Small intestine (tissue), 7 donors: ENCODE results near the gene PRELP. TPM values are rescaled to one million over a fixed set of nuclear protein-coding genes. Genes with fewer than 3 reads are reported as not detected.

Experiments used
- DNase-seq, 2 donors: peaks; one replicate each; pipeline versions ENCODE4 v3.0.0 to v3.0.0-alpha.2; 2013
- FAIRE-seq: peaks from 2 replicates; lab custom pipeline; 2012; peaks lifted over from hg19 to GRCh38; lab: Jason Lieb, UNC
- H3K27ac ChIP-seq, 3 donors: one replicate each; pipeline ENCODE4 v1.5.1; 2013; ENCODE audit warnings: low read length in 2 of 3, mild to moderate bottlenecking in 2 of 3, control low read depth in 1 of 3, inconsistent platforms in 1 of 3, low read depth in 1 of 3, moderate library complexity in 1 of 3
- H3K27me3 ChIP-seq, 3 donors: one replicate each; pipeline ENCODE4 v1.6.1; 2013; ENCODE audit warnings: low read length in 3 of 3, inconsistent platforms in 1 of 3; ENCODE audit not compliant: control insufficient read depth in 3 of 3, insufficient read depth in 3 of 3
- H3K36me3 ChIP-seq, 3 donors: one replicate each; pipeline ENCODE4 v1.6.1; 2013; ENCODE audit warnings: low read length in 3 of 3, inconsistent platforms in 1 of 3, low read depth in 1 of 3, mild to moderate bottlenecking in 1 of 3, moderate library complexity in 1 of 3; ENCODE audit not compliant: control insufficient read depth in 3 of 3, insufficient read depth in 2 of 3
- H3K4me1 ChIP-seq, 3 donors: one replicate each; pipeline ENCODE4 v1.6.1; 2013; ENCODE audit warnings: low read length in 2 of 3, inconsistent platforms in 1 of 3, low read depth in 1 of 3, mild to moderate bottlenecking in 1 of 3, moderate library complexity in 1 of 3; ENCODE audit not compliant: control insufficient read depth in 3 of 3, insufficient read depth in 2 of 3
- H3K4me3 ChIP-seq, 3 donors: one replicate each; pipeline ENCODE4 v1.5.1; 2013; ENCODE audit warnings: low read length in 3 of 3, control low read depth in 1 of 3, inconsistent platforms in 1 of 3, low read depth in 1 of 3, mild to moderate bottlenecking in 1 of 3, moderate library complexity in 1 of 3
- H3K9me3 ChIP-seq, 2 donors: one replicate each; pipeline ENCODE4 v1.6.1; 2013; ENCODE audit warnings: low read depth in 1 of 2, low read length in 1 of 2; ENCODE audit not compliant: control insufficient read depth in 2 of 2, insufficient read depth in 1 of 2
- WGBS, 3 donors: extraction: QIAGEN DNeasy Blood & Tissue Kit; methylation state at CpG; one replicate each; pipeline ENCODE4 v1.1.7; 2013; 5-methylcytosine and 5-hydroxymethylcytosine counted together
- polyA plus RNA-seq, 4 donors: library from polyadenylated mRNA; stranded (reverse) in 3 of 4; unstranded in 1 of 4; fragments of 200-250 nt in 3 of 4; fragments of 120-200 nt in 1 of 4; gene quantifications; one replicate each; pipeline versions ENCODE4 v1.2.1 to v1.2.3, GENCODE V29; 2013
- donor health status: healthy with polysubstance abuse.
- donor health status: control.
- donor health status: control.
- donor health status: Bipolar disorder and iron deficiency.
- donor health status: healthy.

The PRELP gene
- polyA plus RNA-seq, 4 donors, result 0.22 to 27.0 (median 0.46) TPM

DNA sequence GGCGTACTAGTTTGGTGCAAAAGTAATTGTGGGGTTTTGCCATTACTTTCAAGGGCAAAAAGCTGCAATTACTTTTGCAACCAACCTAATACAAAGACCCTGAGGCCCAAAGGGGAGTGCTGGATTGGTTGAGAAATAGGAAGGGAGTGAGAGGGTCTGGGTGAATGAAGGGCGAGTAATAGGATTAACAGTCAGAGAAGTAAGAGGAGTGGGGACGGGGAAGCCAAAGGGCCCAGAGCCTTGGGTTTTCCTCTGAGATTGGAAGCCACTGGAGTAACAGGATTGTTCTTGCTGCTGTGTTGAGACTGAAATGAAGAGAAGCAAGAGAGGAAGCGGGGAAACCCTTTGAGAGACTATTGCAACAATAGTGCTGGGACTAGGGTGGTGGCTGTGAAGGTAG lies 19.0 kb upstream of the PRELP start:
- FAIRE-seq (no peak), DNase-seq (no peak)
- no peak overlapping the region for H3K27ac ChIP-seq
- no peaks in the 10 kb centered on the region for H3K4me1 ChIP-seq
- no peaks in the 10 kb centered on the region for H3K9me3 ChIP-seq
- no peaks in the 10 kb centered on the region for H3K36me3 ChIP-seq
- no peaks in the 10 kb centered on the region for H3K27me3 ChIP-seq
- 86 to 96% (median 92%) methylated on average over 4 of the region's 4 CpGs for WGBS, 3 donors
- H3K4me3 ChIP-seq, result no peak overlapping the region

DNA sequence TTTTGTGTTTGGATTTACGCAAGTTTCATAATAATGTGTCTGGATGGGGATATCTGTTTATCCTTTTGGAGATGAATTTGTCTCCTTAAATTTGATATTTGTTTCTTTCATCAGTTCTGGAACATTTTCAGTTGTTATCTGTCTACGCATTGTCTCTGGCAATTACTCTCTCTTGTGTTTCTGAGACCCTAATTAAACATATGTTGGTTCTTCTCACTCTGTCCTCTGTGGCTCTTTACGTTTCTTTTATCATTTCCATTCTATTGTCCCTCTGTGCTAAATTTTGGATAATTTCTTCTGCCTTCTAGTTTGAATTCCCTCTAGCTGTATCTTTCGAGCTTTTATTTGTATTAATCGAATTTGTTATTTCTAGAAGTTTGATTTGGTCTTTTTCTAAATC lies 17.5 kb upstream of the PRELP start:
- Histone ChIP-seq H3K36me3 (no peaks in the 10 kb centered on the region), H3K27ac (no peak overlapping the region), H3K9me3 (no peaks in the 10 kb centered on the region), H3K27me3 (no peaks in the 10 kb centered on the region), H3K4me1 (no peaks in the 10 kb centered on the region), H3K4me3 (no peak overlapping the region)
- WGBS, 3 donors, result 87 to 92% (median 92%) methylated on average over 5 of the region's 5 CpGs
- no peak for FAIRE-seq
- no peak for DNase-seq

DNA sequence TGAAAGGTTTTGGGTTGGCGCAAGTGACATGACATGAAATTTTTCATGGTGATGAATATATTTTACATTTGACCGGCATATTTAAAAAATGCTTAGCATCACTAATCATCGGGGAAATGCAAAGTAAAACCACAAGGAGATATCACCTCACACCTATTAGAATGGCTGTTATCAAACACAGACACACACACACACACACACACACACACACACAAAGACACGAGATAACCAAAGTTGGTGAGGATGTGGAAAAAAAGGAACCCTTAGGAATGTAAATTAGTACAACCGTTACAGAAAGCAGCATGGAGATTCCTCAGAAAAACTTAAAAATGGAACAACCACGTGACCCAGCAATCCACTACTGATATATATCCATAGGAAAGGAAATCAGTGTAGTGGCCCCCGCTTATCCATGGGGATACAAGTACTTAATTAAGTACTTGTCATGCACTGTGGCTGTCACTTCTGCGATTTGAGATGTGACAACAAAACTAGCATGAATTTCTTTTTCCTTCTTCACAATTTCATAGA lies 15.9 kb upstream of the PRELP start:
- FAIRE-seq (no peak), DNase-seq (no peak)
- H3K27ac ChIP-seq, result no peak overlapping the region
- H3K4me1 ChIP-seq, result no peaks in the 10 kb centered on the region
- no peaks in the 10 kb centered on the region for H3K9me3 ChIP-seq
- H3K36me3 ChIP-seq, result no peaks in the 10 kb centered on the region
- no peaks in the 10 kb centered on the region for H3K27me3 ChIP-seq
- H3K4me3 ChIP-seq, result no peak overlapping the region
- 60 to 65% (median 62%) methylated on average over 8 of the region's 8 CpGs for WGBS, 3 donors

DNA sequence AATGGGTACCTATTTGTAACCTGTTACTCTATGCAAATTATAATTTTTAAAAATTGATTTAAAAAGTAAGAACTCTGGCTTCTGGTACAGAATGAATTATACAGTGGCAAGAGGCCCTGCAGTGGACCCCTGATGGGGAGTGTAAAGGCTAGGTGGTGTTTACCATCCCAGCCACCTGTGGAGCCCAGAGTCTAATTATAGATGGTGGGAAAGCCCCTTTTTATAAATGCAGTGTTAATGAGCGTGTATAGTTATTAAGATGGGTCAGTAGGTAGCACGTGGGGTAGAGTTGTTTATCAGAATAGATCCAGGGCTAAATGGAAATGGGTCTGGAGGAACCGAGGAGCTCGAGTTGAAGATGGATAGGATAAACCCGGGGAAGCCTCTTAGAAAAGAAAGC lies 13.9 kb upstream of the PRELP start:
- Histone ChIP-seq H3K4me3 (no peak overlapping the region), H3K4me1 (peaks cover 0 to 12% (median 0%) of the 10 kb centered on the region in 3 donors), H3K27me3 (no peaks in the 10 kb centered on the region), H3K36me3 (no peaks in the 10 kb centered on the region), H3K9me3 (no peaks in the 10 kb centered on the region), H3K27ac (no peak overlapping the region)
- 45 to 63% (median 56%) methylated on average over 5 of the region's 5 CpGs for WGBS, 3 donors
- FAIRE-seq (no peak), DNase-seq (no peak)

DNA sequence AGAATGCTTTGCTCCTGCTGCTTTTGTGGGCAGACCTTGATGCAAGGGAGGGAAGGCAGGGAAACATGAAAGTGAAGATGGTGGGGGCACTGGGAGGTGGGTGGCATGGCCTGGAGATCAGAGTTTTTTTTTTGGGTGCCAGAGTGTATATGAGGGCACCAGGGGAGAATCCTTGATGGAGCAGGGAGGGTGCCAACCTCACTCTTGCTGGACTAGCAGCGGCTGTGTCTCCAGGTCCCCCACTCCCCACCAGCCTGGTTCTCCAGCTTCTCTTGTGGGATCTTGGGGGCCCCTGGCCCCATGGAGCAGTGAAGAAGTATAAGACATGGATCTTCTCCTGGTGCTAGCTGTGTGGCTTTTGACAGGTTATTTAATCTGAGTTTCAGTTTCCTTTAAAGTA lies 13.5 kb upstream of the PRELP start:
- Histone ChIP-seq H3K36me3 (no peaks in the 10 kb centered on the region), H3K9me3 (no peaks in the 10 kb centered on the region), H3K4me1 (peaks cover 0 to 13% (median 0%) of the 10 kb centered on the region in 3 donors), H3K27ac (no peak overlapping the region), H3K27me3 (no peaks in the 10 kb centered on the region), H3K4me3 (no peak overlapping the region)
- WGBS, 3 donors, result 80 to 100% (median 100%) methylated on average over 1 of the region's 1 CpG
- DNase-seq (no peak), FAIRE-seq (no peak)

DNA sequence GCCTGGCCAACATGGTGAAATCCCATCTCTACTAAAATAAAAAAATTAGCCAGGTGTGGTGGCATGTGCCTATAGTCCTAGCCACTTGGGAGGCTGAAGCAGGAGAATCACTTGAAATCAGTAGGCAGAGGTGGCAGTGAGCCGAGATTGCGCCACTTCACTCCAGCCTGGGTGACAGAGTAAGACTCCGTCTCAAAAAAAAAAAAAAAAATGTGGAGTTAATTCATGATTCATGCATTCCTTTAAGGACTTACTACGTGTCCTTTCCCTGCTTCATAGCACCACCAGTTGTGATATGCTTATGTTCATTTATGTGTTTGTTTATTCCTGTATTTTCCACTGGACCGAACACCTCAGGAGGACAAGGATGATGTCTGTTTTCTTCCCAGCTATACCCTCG lies 12.7 kb upstream of the PRELP start:
- Histone ChIP-seq H3K27ac (peak overlapping the region in 1 of 3 donors; percentile 57), H3K36me3 (no peaks in the 10 kb centered on the region), H3K9me3 (no peaks in the 10 kb centered on the region), H3K4me3 (no peak overlapping the region), H3K27me3 (no peaks in the 10 kb centered on the region), H3K4me1 (peaks cover 0 to 13% (median 0%) of the 10 kb centered on the region in 3 donors)
- WGBS, 3 donors, result 82 to 89% (median 87%) methylated on average over 6 of the region's 6 CpGs
- FAIRE-seq (no peak), DNase-seq (no peak)

DNA sequence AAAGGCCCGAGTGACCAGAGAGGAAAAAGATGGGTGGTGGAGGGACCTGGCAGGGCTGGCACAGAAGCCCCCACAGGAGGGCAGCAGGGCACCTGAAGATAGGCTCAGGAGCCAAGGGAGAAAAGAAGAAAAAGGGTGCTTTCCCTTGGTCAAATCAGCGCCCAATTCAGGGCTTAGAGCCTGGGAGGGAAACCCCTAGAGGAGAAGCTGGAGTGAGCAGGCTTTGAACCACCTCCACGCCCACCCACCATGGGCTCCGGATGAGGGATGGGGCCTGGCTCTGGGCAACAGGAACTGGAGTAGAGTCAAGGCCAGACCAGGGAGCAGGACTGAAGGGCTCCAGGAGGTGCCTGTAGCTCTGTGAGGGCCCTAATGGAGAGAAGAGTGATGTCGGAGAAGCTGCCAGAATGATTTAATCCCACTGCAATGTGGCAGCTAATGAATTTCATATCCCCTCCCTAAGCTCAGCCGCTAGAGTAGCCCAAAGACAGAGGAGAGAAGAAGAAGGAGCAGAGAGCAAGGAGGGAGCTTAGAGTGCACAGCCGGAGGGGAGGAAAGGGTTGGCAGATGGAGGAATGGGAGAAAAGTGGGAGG lies 12.0 kb upstream of the PRELP start:
- no peaks in the 10 kb centered on the region for H3K36me3 ChIP-seq
- WGBS, 3 donors, result 66 to 72% (median 68%) methylated on average over 7 of the region's 7 CpGs
- peaks cover 0 to 15% (median 0%) of the 10 kb centered on the region in 3 donors for H3K4me1 ChIP-seq
- FAIRE-seq (no peak), DNase-seq (no peak)
- no peaks in the 10 kb centered on the region for H3K9me3 ChIP-seq
- H3K4me3 ChIP-seq, result no peak overlapping the region
- peak overlapping the region in 2 of 3 donors; percentile 6 to 57 for H3K27ac ChIP-seq
- H3K27me3 ChIP-seq, result no peaks in the 10 kb centered on the region

DNA sequence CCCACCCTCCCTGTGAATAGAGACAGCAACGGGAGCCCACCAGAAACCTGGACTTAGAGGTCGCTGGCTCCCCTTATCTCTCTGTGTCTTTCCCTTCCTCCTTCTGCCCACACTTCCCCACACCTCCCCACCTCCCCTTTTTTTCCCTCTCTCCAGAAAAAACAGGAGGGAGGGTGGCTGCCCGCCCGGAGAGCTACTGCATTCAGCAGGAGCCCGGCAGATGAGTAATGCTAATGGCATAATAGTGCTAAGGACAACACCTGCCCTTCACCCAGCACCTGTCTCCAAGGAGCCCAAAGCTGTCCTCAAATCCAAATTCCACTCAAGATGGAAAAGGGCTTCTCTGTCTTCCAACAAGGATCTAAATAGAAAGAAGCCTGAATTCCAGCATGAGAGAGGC lies 11.4 kb upstream of the PRELP start:
- no peak for FAIRE-seq
- Histone ChIP-seq H3K27ac (peak overlapping the region in 2 of 3 donors; percentile 6 to 57), H3K4me3 (no peak overlapping the region), H3K4me1 (peaks cover 0 to 21% (median 0%) of the 10 kb centered on the region in 3 donors), H3K36me3 (no peaks in the 10 kb centered on the region), H3K27me3 (no peaks in the 10 kb centered on the region), H3K9me3 (no peaks in the 10 kb centered on the region)
- 20 to 51% (median 41%) methylated on average over 5 of the region's 5 CpGs for WGBS, 3 donors
- DNase-seq, result no peak

DNA sequence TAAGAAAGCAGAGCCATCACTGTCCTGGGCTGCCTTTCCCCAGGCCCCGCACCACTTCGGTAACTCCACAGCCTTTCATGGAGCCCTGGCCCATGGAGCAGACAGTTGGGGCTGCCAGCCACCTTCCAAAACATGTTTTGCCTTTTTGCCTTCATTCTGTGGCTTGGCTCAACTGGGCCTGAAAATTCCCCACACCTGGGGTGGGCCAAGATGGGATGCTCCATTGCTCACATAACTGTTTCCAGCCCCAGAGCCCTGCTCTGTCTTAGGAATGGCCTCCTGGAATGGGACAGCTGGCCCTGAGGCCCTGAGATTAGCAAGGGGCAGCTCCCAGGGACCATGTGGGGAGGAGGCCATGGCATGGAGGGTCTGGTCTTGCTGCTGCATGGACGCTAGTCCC lies 10.9 kb upstream of the PRELP start:
- Histone ChIP-seq H3K4me1 (peaks cover 0 to 23% (median 0%) of the 10 kb centered on the region in 3 donors), H3K9me3 (no peaks in the 10 kb centered on the region), H3K4me3 (no peak overlapping the region), H3K27me3 (no peaks in the 10 kb centered on the region), H3K27ac (peak overlapping the region in 1 of 3 donors; percentile 53), H3K36me3 (no peaks in the 10 kb centered on the region)
- FAIRE-seq, result no peak
- 92 to 100% (median 93%) methylated on average over 3 of the region's 3 CpGs for WGBS, 3 donors
- DNase-seq, result no peak
